Stimulated activated CD8-positive, alpha-beta memory T cell treated with anti-CD3 and anti-CD28 coated beads, Interleukin-12 subunit alpha, Interleukin-12 subunit beta, amount 100 ng/mL, for 24 hours (primary cell): ENCODE data around the gene ARHGEF39.

Source experiments
- DNase-seq: peaks from one replicate; pipeline ENCODE4 v3.0.0-alpha.2; 2020; ENCODE audit errors: extremely low read depth

The ARHGEF39 gene

GRCh38 chr9:35675204-35675603 lies 10.2 kb upstream of the ARHGEF39 start:
- DNase-seq = no peak

DNA sequence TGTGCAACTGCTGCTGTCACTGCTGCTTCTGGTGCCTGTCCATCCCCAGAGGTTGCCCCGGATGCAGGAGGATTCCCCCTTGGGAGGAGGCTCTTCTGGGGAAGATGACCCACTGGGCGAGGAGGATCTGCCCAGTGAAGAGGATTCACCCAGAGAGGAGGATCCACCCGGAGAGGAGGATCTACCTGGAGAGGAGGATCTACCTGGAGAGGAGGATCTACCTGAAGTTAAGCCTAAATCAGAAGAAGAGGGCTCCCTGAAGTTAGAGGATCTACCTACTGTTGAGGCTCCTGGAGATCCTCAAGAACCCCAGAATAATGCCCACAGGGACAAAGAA lies 9.0 kb upstream of the ARHGEF39 start:
- no peak for DNase-seq

DNA sequence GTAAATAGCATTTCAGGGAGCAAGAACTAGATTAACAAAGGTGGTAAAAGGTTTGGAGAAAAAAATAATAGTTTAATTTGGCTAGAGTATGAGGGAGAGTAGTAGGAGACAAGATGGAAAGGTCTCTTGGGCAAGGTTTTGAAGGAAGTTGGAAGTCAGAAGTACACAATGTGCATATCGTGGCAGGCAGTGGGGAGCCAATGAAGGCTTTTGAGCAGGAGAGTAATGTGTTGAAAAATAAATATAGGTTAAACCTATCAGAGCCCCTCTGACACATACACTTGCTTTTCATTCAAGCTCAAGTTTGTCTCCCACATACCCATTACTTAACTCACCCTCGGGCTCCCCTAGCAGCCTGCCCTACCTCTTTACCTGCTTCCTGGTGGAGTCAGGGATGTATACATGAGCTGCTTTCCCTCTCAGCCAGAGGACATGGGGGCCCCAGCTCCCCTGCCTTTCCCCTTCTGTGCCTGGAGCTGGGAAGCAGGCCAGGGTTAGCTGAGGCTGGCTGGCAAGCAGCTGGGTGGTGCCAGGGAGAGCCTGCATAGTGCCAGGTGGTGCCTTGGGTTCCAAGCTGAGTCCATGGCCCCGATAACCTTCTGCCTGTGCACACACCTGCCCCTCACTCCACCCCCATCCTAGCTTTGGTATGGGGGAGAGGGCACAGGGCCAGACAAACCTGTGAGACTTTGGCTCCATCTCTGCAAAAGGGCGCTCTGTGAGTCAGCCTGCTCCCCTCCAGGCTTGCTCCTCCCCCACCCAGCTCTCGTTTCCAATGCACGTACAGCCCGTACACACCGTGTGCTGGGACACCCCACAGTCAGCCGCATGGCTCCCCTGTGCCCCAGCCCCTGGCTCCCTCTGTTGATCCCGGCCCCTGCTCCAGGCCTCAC lies 8.4 kb upstream of the ARHGEF39 start, which contains the start of gene CA9:
Gene CA9 (plus strand): TSS at position 797 of the 893 bp plus-strand sequence. CDS start 32 bp downstream, at position 829.
- DNase-seq = no peak

DNA sequence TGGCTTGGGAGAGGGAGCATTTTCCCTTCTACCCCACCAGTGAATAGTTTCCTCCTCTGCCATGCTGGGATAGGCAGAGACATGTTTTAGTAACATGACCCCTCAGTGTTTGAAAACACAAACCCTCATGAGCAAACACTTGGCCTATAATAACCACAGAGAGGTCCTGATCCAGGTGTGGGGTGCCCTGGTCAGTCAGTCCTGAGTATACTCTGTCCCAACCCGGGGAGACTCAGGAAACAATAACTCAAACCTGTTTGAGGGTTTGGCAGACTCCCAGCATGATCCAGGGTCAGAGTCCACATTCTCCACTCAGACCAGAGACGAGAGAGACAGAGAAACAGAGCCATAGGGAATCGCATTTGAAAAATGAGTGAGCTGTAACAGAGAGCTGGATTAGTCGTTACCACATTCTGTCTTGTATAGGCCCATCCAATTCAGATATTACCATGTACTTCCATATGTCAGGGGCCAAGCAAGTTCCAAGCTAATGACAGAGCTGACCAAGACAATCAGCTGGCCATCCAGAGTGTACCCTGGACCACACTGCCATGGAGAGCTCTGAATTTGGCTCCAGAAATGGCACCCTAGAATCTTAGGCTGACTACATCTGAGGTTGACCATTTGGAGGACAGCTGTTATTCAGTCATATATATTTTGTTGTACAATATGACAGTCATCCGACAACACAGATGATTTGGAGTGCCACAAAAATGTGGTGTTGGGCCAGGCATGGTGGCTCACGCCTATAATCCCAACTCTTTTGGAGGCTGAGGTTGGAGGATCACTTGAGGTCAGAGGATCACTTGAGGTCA lies 4.5 kb upstream of the ARHGEF39 start:
- no peak for DNase-seq

- DNase-seq = no peak
These were observed 2.9 kb upstream of the ARHGEF39 start for GRCh38 chr9:35667939-35668338.

GRCh38 chr9:35666549-35666948 lies 1.6 kb upstream of the ARHGEF39 start:
- no peak for DNase-seq

DNA sequence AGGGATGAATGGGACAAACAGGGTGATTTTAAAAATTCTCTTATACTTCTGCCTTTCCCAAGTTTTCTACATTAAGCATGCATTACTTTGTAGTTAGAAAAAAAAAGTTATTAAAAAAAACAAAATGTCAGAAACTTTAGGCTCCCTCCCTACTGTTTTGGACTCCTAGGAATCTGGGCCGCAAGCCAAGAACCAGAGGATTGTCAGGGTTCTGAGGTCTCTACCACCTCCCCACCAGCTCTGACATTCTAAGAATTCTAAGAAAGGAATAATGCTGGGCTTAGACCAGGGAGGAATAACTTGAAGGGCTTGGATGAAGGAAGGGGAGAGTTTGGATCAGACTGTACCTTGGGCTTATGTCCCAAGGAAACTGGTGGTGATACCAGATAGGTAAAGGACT lies 1.1 kb upstream of the ARHGEF39 start:
- no peak for DNase-seq

DNA sequence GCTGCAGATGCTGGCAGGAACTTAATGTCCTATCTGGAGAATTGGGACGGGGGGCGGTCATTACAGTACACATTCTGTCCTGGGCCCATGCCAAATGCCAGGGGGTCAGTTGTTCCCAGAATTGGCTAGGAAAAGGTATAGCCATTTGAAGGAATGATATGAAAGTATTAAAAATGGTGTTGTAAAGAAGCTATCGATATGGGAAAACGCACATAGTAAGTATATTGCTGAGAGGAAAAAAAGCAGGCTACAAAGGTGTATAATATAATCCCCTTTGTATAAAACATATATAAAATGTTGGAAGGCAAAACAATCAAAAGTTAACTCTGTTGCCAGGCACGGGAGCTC lies 450 bp upstream of the ARHGEF39 start:
- DNase-seq = no peak

- DNase-seq = no peak
These were observed 2.6 kb downstream of the ARHGEF39 start for GRCh38 chr9:35662437-35662836.

DNA sequence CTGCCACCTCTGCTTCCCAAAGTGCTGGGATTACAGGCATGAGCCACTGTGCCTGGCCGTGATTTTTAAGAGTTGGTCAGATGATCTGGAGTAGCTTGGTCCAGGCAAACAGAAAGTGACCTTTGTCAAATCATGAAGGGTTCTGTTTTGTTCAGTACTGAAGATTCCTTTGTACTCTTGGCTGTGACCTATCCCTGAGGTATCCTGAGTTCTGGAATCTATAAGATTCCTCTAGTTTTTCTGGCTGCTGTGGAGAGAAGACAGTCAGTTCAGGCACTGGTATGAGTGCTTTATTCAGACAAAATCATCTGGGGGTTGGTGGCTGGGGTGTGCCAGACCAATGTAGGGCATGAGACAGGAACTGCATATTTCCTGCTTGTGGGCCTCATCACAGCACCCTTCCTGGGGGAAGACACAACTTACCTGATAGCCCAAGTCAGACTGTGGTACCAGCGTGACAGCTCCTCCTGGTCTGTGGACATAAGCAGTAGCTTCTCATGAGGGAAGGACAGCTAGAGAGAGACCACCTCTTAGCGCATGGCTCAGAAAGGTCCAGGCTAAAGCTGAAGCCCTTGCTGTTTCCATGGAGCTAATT lies 3.1 kb downstream of the ARHGEF39 start:
- no peak for DNase-seq

- DNase-seq = no peak
These were observed 4.0 kb downstream of the ARHGEF39 start for GRCh38 chr9:35660966-35661415.

- DNase-seq = no peak
These were observed 5.7 kb downstream of the ARHGEF39 start for GRCh38 chr9:35659340-35659739.

DNA sequence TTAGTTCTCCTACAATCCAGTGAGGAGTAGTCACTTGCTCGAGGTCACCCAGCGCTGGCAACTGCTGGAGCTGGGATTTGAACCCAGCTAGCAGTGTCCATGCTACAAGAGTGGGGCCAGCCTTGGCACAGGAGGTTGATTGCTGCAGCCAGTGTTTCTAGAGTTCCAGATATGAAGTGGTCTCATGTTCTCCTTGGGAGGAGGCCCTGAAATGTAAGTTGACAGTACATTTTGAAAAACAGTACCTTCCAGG lies 6.1 kb downstream of the ARHGEF39 start:
- no peak for DNase-seq

- DNase-seq = peak; percentile 58
These were observed 6.6 kb downstream of the ARHGEF39 start, which contains the start of gene CCDC107 for GRCh38 chr9:35658137-35658967. Gene CCDC107, plus strand, starts transcription at chr9:35658292. Its CDS starts 88 bp downstream, at chr9:35658380.

- peak; percentile 89 for DNase-seq
These were observed 7.4 kb downstream of the ARHGEF39 start, which contains the start of gene RMRP for GRCh38 chr9:35657546-35658136. Gene RMRP, minus strand, starts transcription at chr9:35658019.

DNA sequence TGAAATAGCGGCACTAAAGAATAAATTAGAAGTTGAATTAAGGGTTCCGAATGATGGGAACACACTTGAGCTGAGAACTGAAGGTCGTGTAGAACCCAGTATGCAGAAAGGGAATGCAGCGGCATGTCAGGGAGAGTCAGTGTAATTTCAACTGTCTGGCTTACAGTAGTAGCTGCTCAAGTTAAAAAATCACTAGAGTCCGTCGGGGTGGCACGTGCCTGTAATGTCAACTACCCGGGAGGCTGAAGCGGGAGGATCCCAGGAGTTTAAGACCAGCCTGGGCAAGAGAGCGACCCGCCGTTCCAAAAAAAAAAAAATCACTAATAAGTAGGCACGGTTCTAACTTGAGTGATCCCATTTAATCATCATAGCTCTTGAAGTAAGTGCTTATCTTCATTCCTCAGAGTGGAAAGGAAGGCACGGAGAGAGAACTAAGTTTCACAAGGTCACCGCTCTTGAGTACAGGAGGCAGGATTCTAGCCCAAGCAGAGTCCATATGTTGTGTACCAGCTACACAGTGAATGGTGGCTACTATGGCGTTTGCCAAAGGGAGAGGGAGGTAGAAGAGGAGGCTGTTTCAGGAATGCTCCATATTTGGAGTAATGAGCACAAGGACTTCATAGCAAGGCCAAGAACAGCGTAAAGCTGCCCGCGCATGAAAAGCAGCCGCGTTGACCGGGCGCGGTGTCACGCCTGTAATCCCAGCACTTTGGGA lies 8.0 kb downstream of the ARHGEF39 start:
- DNase-seq = no peak

DNA sequence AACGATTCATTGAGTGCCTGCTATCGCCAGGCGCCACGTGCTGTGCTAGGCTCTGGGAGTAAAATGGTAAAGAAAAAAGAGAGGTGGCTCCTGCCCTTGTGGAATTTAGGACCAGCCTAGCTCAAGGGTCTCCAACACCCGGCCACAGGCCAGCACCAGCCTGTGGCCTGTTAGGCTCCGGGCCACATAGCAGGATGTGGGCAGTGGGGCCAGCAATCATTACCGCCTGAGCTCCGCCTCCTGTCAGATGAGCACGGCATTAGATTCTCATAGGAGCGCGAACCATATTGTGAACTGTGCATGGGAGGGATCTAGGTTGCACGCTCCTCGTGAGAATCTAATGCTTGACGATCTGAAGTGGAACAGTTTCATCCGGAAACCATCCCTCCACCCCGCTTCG lies 8.6 kb downstream of the ARHGEF39 start:
- DNase-seq = no peak

GRCh38 chr9:35653611-35654010 lies 11.4 kb downstream of the ARHGEF39 start:
- DNase-seq = no peak

DNA sequence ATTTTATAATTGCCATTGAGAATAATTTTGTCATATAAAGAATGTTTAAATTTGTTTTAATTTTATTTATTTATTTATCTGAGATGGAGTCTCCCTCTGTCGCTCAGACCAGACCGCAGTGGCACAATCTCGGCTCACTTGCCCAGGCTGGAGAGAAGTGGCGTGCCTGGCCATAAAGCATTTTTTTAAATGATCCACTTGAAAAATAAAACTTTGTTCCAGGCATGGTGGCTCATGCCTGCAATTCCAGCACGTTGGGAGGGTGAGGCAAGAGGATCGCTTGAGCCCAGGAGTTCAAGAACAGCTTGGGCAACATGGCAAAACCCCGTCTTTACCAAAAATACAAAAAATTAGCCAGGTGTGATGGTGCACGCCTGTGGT lies 12.2 kb downstream of the ARHGEF39 start:
- no peak for DNase-seq

GRCh38 chr9:35651956-35652828 lies 12.8 kb downstream of the ARHGEF39 start:
- no peak for DNase-seq
